HG03521 (cell line): ENCODE data around the gene ADGRL4.

Source experiments
- ATAC-seq: cut with Tn5 transposase; IDR thresholded peaks from one replicate; pipeline ENCODE4 v1.9.1; 2021; ENCODE audit warnings: mild to moderate bottlenecking, moderate library complexity; ENCODE audit not compliant: unreplicated experiment

ADGRL4 gene

DNA sequence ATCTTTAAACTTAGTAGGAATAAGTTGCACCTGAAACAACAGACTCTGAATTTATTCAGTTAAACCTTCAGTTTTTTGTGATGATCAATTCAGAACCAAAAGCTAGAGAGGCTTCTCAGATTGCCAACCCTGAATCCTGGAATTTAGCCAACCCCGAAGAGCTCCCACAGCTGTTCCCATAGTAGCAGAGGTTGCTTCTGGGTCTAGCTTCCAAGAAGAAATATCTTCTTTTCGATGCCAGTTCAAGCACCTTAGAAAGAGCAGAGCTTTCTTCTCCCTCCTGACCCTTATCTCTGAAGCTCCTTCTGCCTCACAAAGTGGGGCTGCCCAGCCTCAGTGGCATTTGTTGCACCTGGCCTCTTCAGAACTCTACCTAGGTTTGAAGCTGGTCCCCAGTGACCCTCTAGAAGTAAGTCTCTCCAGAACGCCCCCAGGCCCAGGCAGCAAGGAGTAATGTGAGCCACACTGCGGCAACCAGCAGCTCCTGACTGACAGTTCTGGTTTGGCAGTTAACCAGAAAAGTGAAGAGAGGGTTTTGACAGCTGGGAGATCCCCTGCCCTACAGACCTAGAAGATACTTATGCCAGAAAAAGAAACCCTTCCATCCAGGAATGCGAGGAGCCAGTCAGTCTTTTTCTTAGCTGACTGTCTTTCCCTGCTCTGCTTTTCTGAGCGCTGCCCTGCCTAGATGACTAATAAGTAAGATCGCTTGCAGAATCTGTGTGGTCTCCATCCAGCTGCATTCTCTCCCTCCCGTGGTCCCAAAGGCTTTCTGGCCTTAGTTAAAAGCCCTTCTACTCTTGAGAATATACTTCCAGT lies 165.9 kb downstream of the ADGRL4 start:
- ATAC-seq: no peak
